Endothelial cell of umbilical vein (primary cell): ENCODE data around the gene NBEA. TPM values are rescaled to one million over a fixed set of nuclear protein-coding genes. Genes with fewer than 3 reads are reported as not detected.

ENCODE experiments used
- BruUV-seq: library from RNA; stranded (reverse); fragments of 400-500 nt; replicated peaks from 2 replicates; lab custom pipeline; 2021; lab: Mats Ljungman, UMichigan
- CTCF ChIA-PET: fragments of 300-600, 350-600 bp; sonication (Branson Sonifier 250); formaldehyde crosslinking; loops from one replicate; lab custom pipeline; 2021; ENCODE audit warnings: antibody characterized with exemption, inconsistent platforms; lab: Charles Lee
- POLR2A ChIA-PET: fragments of 300-600, 350-600 bp; sonication (Branson Sonifier 250); formaldehyde crosslinking; loops from one replicate; lab custom pipeline; 2021; ENCODE audit warnings: antibody characterized with exemption, inconsistent platforms; lab: Charles Lee
- DNase-seq: peaks from one replicate; pipeline ENCODE4 v3.0.0-alpha.2; 2011; ENCODE audit warnings: low read depth, low spot score
- FAIRE-seq: peaks from 2 replicates; lab custom pipeline; 2011; peaks lifted over from hg19 to GRCh38; lab: Jason Lieb, UNC
- H2AFZ ChIP-seq: 2 replicates; pipeline ENCODE4 v1.6.0; 2012; ENCODE audit warnings: low read depth, low read length, control low read depth, inconsistent platforms
- H3K27ac ChIP-seq: 2 replicates; pipeline ENCODE4 v1.5.1; 2011; ENCODE audit warnings: low read depth, mild to moderate bottlenecking, control low read depth, low read length, moderate library complexity; ENCODE audit not compliant: insufficient read depth
- H3K27me3 ChIP-seq, 2 experiments: 2 replicates each; pipeline versions ENCODE4 v1.6.0 to v1.6.1; 2011; ENCODE audit warnings: low read length in 2 of 2, mixed read lengths in 1 of 2; ENCODE audit not compliant: control insufficient read depth in 2 of 2, insufficient read depth in 2 of 2
- H3K36me3 ChIP-seq, 2 experiments: 2 replicates in 1 of 2; 3 replicates in 1 of 2; pipeline ENCODE4 v1.5.1; 2011; ENCODE audit warnings: low read length in 2 of 2, mild to moderate bottlenecking in 1 of 2, moderate library complexity in 1 of 2; ENCODE audit not compliant: control insufficient read depth in 2 of 2, insufficient read depth in 2 of 2; ENCODE audit errors: extremely low read depth in 1 of 2
- H3K4me1 ChIP-seq: 3 replicates; pipeline ENCODE4 v1.5.1; 2011; ENCODE audit warnings: mild to moderate bottlenecking, low read length; ENCODE audit not compliant: control insufficient read depth, insufficient read depth; ENCODE audit errors: extremely low read depth
- H3K4me2 ChIP-seq: 2 replicates; pipeline ENCODE4 v1.6.1; 2011; ENCODE audit warnings: low read length, control low read depth, mixed read lengths; ENCODE audit not compliant: insufficient read depth
- H3K4me3 ChIP-seq, 3 experiments: fragments of 200-600 bp in 1 of 3; sonication (generic), shearing (Covaris generic) in 1 of 3; replicated peaks in 1 of 3; 2 replicates each; pipeline ENCODE4 v1.5.1; 2011 to 2016; ENCODE audit warnings: control low read depth in 3 of 3, low read length in 3 of 3, mild to moderate bottlenecking in 2 of 3, inconsistent platforms in 1 of 3, low read depth in 1 of 3, moderate library complexity in 1 of 3; ENCODE audit not compliant: insufficient read depth in 1 of 3
- H3K79me2 ChIP-seq: 2 replicates; pipeline ENCODE4 v1.6.0; 2012; ENCODE audit warnings: low read length, inconsistent platforms; ENCODE audit not compliant: control insufficient read depth, insufficient read depth
- H3K9ac ChIP-seq: replicated peaks from 2 replicates; pipeline ENCODE3; 2011; ENCODE audit warnings: low read length, control low read depth; ENCODE audit not compliant: insufficient read depth; ENCODE audit errors: extremely low read depth
- H3K9me1 ChIP-seq: replicated peaks from 3 replicates; pipeline ENCODE4 v1.6.0; 2011; ENCODE audit warnings: mild to moderate bottlenecking, low read length; ENCODE audit not compliant: control insufficient read depth, insufficient read depth; ENCODE audit errors: extremely low read depth
- H3K9me3 ChIP-seq: replicated peaks from 2 replicates; pipeline ENCODE4 v1.5.1; 2012; ENCODE audit warnings: low read length, inconsistent platforms; ENCODE audit not compliant: control insufficient read depth, insufficient read depth
- H4K20me1 ChIP-seq: replicated peaks from 2 replicates; pipeline ENCODE3; 2011; ENCODE audit warnings: mild to moderate bottlenecking, low read length; ENCODE audit not compliant: control insufficient read depth, insufficient read depth; ENCODE audit errors: extremely low read depth
- EZH2 ChIP-seq: IDR thresholded peaks from 2 replicates; pipeline ENCODE4 v1.6.1; 2012; ENCODE audit warnings: borderline replicate concordance, low read depth, mild to moderate bottlenecking, moderate library complexity, low read length, inconsistent platforms; ENCODE audit not compliant: severe bottlenecking
- FOS ChIP-seq: IDR thresholded peaks from 2 replicates; pipeline ENCODE4 v1.6.1; 2011; ENCODE audit warnings: mild to moderate bottlenecking, low read length, moderate library complexity, borderline replicate concordance; ENCODE audit not compliant: insufficient read depth
- GATA2 ChIP-seq: IDR thresholded peaks from 2 replicates; pipeline ENCODE4 v1.7.0; 2011; ENCODE audit warnings: low read depth, mild to moderate bottlenecking, moderate library complexity, mixed read lengths, low read length; ENCODE audit not compliant: insufficient read length, insufficient read depth
- MYC ChIP-seq: IDR thresholded peaks from one replicate; pipeline ENCODE4 v1.6.1; 2011; ENCODE audit warnings: mild to moderate bottlenecking, low read depth, low read length
- POLR2A ChIP-seq: IDR thresholded peaks from 2 replicates; pipeline ENCODE4 v1.6.1; 2012; ENCODE audit warnings: low read depth, mild to moderate bottlenecking, control low read depth, low read length
- POLR2AphosphoS5 ChIP-seq: IDR thresholded peaks from 2 replicates; pipeline ENCODE4 v1.6.1; 2012; ENCODE audit warnings: low read depth, mild to moderate bottlenecking, control low read depth, low read length, moderate library complexity; ENCODE audit not compliant: insufficient read depth
- dilution Hi-C: fragments of 300-500 bp; cut with MboI; formaldehyde crosslinking; loops from one replicate; pipeline ENCODE4 v1.15.0; 2019; ENCODE audit warnings: low sequenced_read_pairs; ENCODE audit not compliant: extremely low pct_ligation_motif_present
- intact Hi-C: fragments of 100-400 bp; cut with micrococcal nuclease; formaldehyde crosslinking; loops from one replicate; pipeline ENCODE4 v1.10.0; 2022
- polyA plus RNA-seq, 4 experiments: library from polyadenylated mRNA; depleted of rRNA in 3 of 4; stranded (reverse) in 3 of 4; unstranded in 1 of 4; fragments of >200 nt; gene quantifications; 2 replicates each; pipeline versions ENCODE4 v1.2.1 to v1.2.3, GENCODE V29; 2011 to 2012; ENCODE audit warnings: missing spikeins in 1 of 4
- total RNA-seq: library from RNA; stranded (reverse); gene quantifications from 2 replicates; pipeline ENCODE4 v1.2.3, GENCODE V29; 2021
- TF ChIP-seq, protein P1 (sequence below), 2 donors: IDR thresholded peaks; 1 replicate in 1 of 2; 2 replicates in 1 of 2; pipeline ENCODE4 v1.5.1; 2011; ENCODE audit warnings: low read length in 2 of 2, mild to moderate bottlenecking in 2 of 2, moderate library complexity in 2 of 2, control low read depth in 1 of 2, inconsistent platforms in 1 of 2, low read depth in 1 of 2; ENCODE audit not compliant: insufficient read depth in 1 of 2; ENCODE audit errors: extremely low read depth in 1 of 2

The NBEA gene
- total and polyA plus RNA-seq, 2 donors (not counting 3 experiments of a cell fraction or from before 2014, with no cell fraction given), result 3.0 to 4.8 TPM

DNA sequence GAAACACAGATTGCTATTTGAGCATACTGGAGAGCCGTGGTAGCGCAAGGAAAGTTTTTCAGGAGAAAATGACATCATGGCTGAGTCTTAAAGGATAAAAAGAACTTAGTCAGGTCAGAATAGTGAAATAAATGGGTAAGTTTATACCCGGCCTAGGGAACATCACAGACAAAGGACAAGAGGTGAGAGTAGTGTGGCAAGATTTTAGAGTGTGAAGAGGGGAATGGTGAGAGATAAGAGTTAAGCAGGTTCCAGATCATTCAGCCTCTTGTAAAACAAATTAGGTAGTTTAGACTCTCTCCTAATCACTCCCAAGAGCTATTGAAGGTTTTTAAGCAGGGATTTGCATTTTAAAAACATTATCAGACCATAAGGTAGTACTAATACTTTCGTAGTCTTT is 650.4 kb downstream of the NBEA start:
- TF ChIP-seq, protein P1, sequence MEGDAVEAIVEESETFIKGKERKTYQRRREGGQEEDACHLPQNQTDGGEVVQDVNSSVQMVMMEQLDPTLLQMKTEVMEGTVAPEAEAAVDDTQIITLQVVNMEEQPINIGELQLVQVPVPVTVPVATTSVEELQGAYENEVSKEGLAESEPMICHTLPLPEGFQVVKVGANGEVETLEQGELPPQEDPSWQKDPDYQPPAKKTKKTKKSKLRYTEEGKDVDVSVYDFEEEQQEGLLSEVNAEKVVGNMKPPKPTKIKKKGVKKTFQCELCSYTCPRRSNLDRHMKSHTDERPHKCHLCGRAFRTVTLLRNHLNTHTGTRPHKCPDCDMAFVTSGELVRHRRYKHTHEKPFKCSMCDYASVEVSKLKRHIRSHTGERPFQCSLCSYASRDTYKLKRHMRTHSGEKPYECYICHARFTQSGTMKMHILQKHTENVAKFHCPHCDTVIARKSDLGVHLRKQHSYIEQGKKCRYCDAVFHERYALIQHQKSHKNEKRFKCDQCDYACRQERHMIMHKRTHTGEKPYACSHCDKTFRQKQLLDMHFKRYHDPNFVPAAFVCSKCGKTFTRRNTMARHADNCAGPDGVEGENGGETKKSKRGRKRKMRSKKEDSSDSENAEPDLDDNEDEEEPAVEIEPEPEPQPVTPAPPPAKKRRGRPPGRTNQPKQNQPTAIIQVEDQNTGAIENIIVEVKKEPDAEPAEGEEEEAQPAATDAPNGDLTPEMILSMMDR (IDR thresholded peaks at IDR 0.05; ENCODE audit: extremely low read depth in 1 of 2, insufficient read depth in 1 of 2, low read depth in 1 of 2, low read length in 2 of 2), result no peak
- no peak for TF ChIP-seq EZH2
- no peak for TF ChIP-seq POLR2A
- no peak for TF ChIP-seq MYC
- no peaks in the 10 kb centered on the region for H3K4me1 ChIP-seq
- no peak overlapping the region for H3K4me3 ChIP-seq
- no peak overlapping the region for H3K4me2 ChIP-seq
- H4K20me1 ChIP-seq, result no peaks in the 10 kb centered on the region
- H3K27ac ChIP-seq, result no peak overlapping the region
- H3K27me3 ChIP-seq, result no peaks in the 10 kb centered on the region
- no peak for FAIRE-seq
- dilution Hi-C loops (no loop called here), intact Hi-C loops (no loop called here)
- H2AFZ ChIP-seq, result no peak overlapping the region
- BruUV-seq, result no TSS peak
- ChIA-PET CTCF (no interaction called here), POLR2A (no interaction called here)
- no peak overlapping the region for H3K9ac ChIP-seq
- no peak for DNase-seq
- no peaks in the 10 kb centered on the region for H3K9me1 ChIP-seq
- H3K9me3 ChIP-seq, result no peaks in the 10 kb centered on the region
- no peaks in the 10 kb centered on the region for H3K79me2 ChIP-seq
- no peaks in the 10 kb centered on the region for H3K36me3 ChIP-seq

DNA sequence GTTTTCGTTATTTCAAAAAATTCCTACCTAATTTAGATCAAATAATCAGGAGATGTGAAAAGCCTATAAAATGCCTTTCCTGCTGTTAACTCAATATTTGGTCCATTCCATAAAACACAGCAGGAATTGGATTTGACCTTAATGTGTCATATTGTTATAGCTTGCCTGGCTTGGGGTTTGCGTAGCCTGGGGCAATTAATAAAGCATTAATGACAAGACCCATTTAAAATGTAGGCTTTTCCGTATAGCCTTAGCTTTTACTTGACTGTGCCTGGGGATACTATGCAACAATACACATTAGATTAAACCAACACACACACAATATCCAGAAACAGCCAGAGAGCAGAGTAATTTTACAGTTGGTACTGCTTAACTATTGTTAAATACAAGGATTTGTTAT is 651.6 kb downstream of the NBEA start:
- intact Hi-C loops, result no loop called here
- Histone ChIP-seq H3K27ac (no peak overlapping the region), H3K36me3 (no peaks in the 10 kb centered on the region), H3K4me1 (no peaks in the 10 kb centered on the region), H3K27me3 (no peaks in the 10 kb centered on the region), H3K4me3 (no peak overlapping the region), H3K9ac (no peak overlapping the region), H4K20me1 (no peaks in the 10 kb centered on the region), H3K9me3 (no peaks in the 10 kb centered on the region), H3K79me2 (no peaks in the 10 kb centered on the region), H2AFZ (no peak overlapping the region), H3K9me1 (no peaks in the 10 kb centered on the region), H3K4me2 (no peak overlapping the region)
- TF ChIP-seq POLR2AphosphoS5 (no peak), MYC (no peak), FOS (no peak), POLR2A (no peak), GATA2 (no peak)
- ChIA-PET POLR2A (no interaction called here), CTCF (no interaction called here)
- FAIRE-seq (no peak), DNase-seq (no peak)
- BruUV-seq, result no TSS peak
- dilution Hi-C loops, result no loop called here
